GM23338 (cell line): ENCODE results near the gene FBXL17. TPM values are rescaled to one million over a fixed set of nuclear protein-coding genes. Genes with fewer than 3 reads are reported as not detected.
A peak's percentile ranks its signal among the peaks of the same experiment; 100 is the strongest.

Experiments
- ATAC-seq: fragments of 200-7000 bp; cut with Tn5 transposase; 3 replicates; pipeline ENCODE4 v1.9.1; 2020
- DNase-seq: peaks from one replicate; pipeline ENCODE4 v3.0.0-alpha.2; 2015; ENCODE audit warnings: low spot score
- H2AFZ ChIP-seq: fragments of 200-600 bp; sonication (generic); 2 replicates; pipeline ENCODE4 v1.8.0; 2016; ENCODE audit warnings: antibody characterized with exemption, mild to moderate bottlenecking, moderate library complexity
- H3F3A ChIP-seq: fragments of 200-600 bp; sonication (generic); replicated peaks from 2 replicates; pipeline ENCODE4 v1.8.0; 2017; ENCODE audit warnings: antibody characterized with exemption, mixed run types, low read depth
- H3K27ac ChIP-seq: fragments of 200-600 bp; sonication (generic); 2 replicates; pipeline ENCODE4 v1.6.1; 2016; ENCODE audit warnings: low read depth
- H3K27me3 ChIP-seq: fragments of 200-600 bp; sonication (generic); 2 replicates; pipeline ENCODE4 v1.8.0; 2016; ENCODE audit warnings: mild to moderate bottlenecking, mixed run types, moderate library complexity; ENCODE audit not compliant: insufficient read depth
- H3K36me3 ChIP-seq: fragments of 200-600 bp; sonication (generic); 2 replicates; pipeline ENCODE4 v1.8.0; 2016; ENCODE audit warnings: mild to moderate bottlenecking; ENCODE audit not compliant: insufficient read depth
- H3K4me1 ChIP-seq: fragments of 200-600 bp; sonication (generic); 2 replicates; pipeline ENCODE4 v1.8.0; 2016; ENCODE audit warnings: mild to moderate bottlenecking, moderate library complexity; ENCODE audit not compliant: insufficient read depth
- H3K4me2 ChIP-seq: fragments of 200-600 bp; sonication (generic); 2 replicates; pipeline ENCODE4 v1.7.1; 2017; ENCODE audit warnings: mixed run types
- H3K4me3 ChIP-seq: fragments of 200-600 bp; sonication (generic); 2 replicates; pipeline ENCODE4 v1.6.1; 2016; ENCODE audit warnings: mixed run types
- H3K79me2 ChIP-seq: fragments of 200-600 bp; sonication (generic); replicated peaks from 2 replicates; pipeline ENCODE4 v1.8.0; 2017; ENCODE audit warnings: mild to moderate bottlenecking; ENCODE audit not compliant: insufficient read depth
- H3K9me2 ChIP-seq: fragments of 200-600 bp; sonication (generic); 2 replicates; pipeline ENCODE4 v1.8.0; 2017; ENCODE audit not compliant: insufficient read depth
- H4K20me1 ChIP-seq: fragments of 200-600 bp; sonication (generic); replicated peaks from 2 replicates; pipeline ENCODE4 v1.8.0; 2017; ENCODE audit warnings: mild to moderate bottlenecking; ENCODE audit not compliant: insufficient read depth
- H3K27ac Mint-ChIP-seq: 2 replicates; pipeline ENCODE4 v1.8.0; 2020; ENCODE audit warnings: inconsistent platforms, mild to moderate bottlenecking, moderate library complexity, mixed read lengths
- H3K27me3 Mint-ChIP-seq: 3 replicates; pipeline ENCODE4 v1.8.0; 2022; ENCODE audit warnings: low read depth, mild to moderate bottlenecking, moderate library complexity, mixed read lengths, inconsistent platforms; ENCODE audit not compliant: insufficient read depth, poor library complexity
- H3K36me3 Mint-ChIP-seq: 3 replicates; pipeline ENCODE4 v1.8.0; 2021; ENCODE audit warnings: low read depth, mild to moderate bottlenecking, inconsistent platforms, moderate library complexity, mixed read lengths
- H3K4me1 Mint-ChIP-seq: 3 replicates; pipeline ENCODE4 v1.8.0; 2020; ENCODE audit warnings: mild to moderate bottlenecking, inconsistent platforms, mixed read lengths
- H3K4me3 Mint-ChIP-seq: 3 replicates; pipeline ENCODE4 v1.8.0; 2021; ENCODE audit warnings: moderate library complexity, mild to moderate bottlenecking, inconsistent platforms, mixed read lengths
- H3K9me3 Mint-ChIP-seq: 3 replicates; pipeline ENCODE4 v1.8.0; 2020; ENCODE audit warnings: moderate library complexity, mild to moderate bottlenecking, inconsistent platforms, mixed read lengths
- CREB1 ChIP-seq: fragments of 250-450 bp; sonication (Bioruptor Pico); IDR thresholded peaks from 2 replicates; pipeline ENCODE4 v1.5.0; 2020; ENCODE audit warnings: low read depth, mild to moderate bottlenecking, moderate library complexity
- ETS1 ChIP-seq: IDR thresholded peaks from 2 replicates; pipeline ENCODE4 v1.6.1; 2016; ENCODE audit warnings: antibody characterized with exemption
- EZH2 ChIP-seq: fragments of 200-600 bp; sonication (generic); IDR thresholded peaks from one replicate; pipeline ENCODE4 v1.8.0; 2017; ENCODE audit warnings: antibody characterized with exemption, mild to moderate bottlenecking, low read depth; ENCODE audit not compliant: unreplicated experiment
- EZH2phosphoT487 ChIP-seq: fragments of 200-600 bp; sonication (generic); IDR thresholded peaks from one replicate; pipeline ENCODE4 v1.8.1; 2018; ENCODE audit warnings: antibody characterized with exemption; ENCODE audit not compliant: unreplicated experiment
- JUNB ChIP-seq: IDR thresholded peaks from one replicate; pipeline ENCODE4 v1.6.1; 2016; ENCODE audit warnings: antibody characterized with exemption; ENCODE audit not compliant: unreplicated experiment
- NANOG ChIP-seq: IDR thresholded peaks from 2 replicates; pipeline ENCODE4 v1.6.1; 2016; ENCODE audit warnings: antibody characterized with exemption, borderline replicate concordance
- REST ChIP-seq: IDR thresholded peaks from one replicate; pipeline ENCODE4 v1.6.1; 2018; ENCODE audit warnings: antibody characterized with exemption; ENCODE audit not compliant: unreplicated experiment
- STAT1 ChIP-seq: IDR thresholded peaks from one replicate; pipeline ENCODE4 v1.6.1; 2016; ENCODE audit warnings: antibody characterized with exemption; ENCODE audit not compliant: unreplicated experiment
- ZNF114 ChIP-seq: fragments of 250-450 bp; sonication (Bioruptor Pico); IDR thresholded peaks from 2 replicates; pipeline ENCODE4 v1.5.0; 2020; ENCODE audit warnings: mild to moderate bottlenecking, moderate library complexity
- ZNF462 ChIP-seq: fragments of 250-450 bp; sonication (Bioruptor Pico); IDR thresholded peaks from 2 replicates; pipeline ENCODE4 v1.5.0; 2020; ENCODE audit warnings: mild to moderate bottlenecking, moderate library complexity
- polyA plus RNA-seq: library from polyadenylated mRNA; unstranded; fragments of >200 nt; fragmentation: Nextera tagmentation; extraction: Ambion mirVana; gene quantifications from 2 replicates; pipeline ENCODE4 v1.2.1, GENCODE V29; 2016
- total RNA-seq: library from RNA; depleted of rRNA; stranded (reverse); fragments of >200 nt; shearing (Covaris generic); gene quantifications from 2 replicates; pipeline ENCODE4 v1.2.3, GENCODE V29; 2014

Gene FBXL17
- total and polyA plus RNA-seq, 2 experiments from 2014 or later: 2.0 to 2.7 TPM

GRCh38 chr5:108125771-108126511 is 256.0 kb downstream of the FBXL17 start:
- no peak overlapping the region for H3K4me3 Mint-ChIP-seq
- H3K4me1 Mint-ChIP-seq: peaks cover 19% of the 10 kb centered on the region
- H3K9me3 Mint-ChIP-seq: no peaks in the 10 kb centered on the region
- Histone ChIP-seq H3F3A (no peaks in the 10 kb centered on the region), H3K27me3 (no peaks in the 10 kb centered on the region), H3K4me1 (peaks cover 24% of the 10 kb centered on the region), H4K20me1 (no peaks in the 10 kb centered on the region), H3K36me3 (no peaks in the 10 kb centered on the region), H2AFZ (no peak overlapping the region), H3K9me2 (no peaks in the 10 kb centered on the region), H3K27ac (no peak overlapping the region), H3K4me3 (no peak overlapping the region), H3K4me2 (no peak overlapping the region), H3K79me2 (no peaks in the 10 kb centered on the region)
- TF ChIP-seq REST (no peak), ZNF114 (no peak), NANOG (no peak), ZNF462 (CRISPR knock-in tag) (no peak), EZH2phosphoT487 (no peak), ETS1 (no peak), JUNB (no peak), STAT1 (no peak), CREB1 (CRISPR knock-in tag) (no peak), EZH2 (no peak)
- H3K36me3 Mint-ChIP-seq: no peaks in the 10 kb centered on the region
- peaks cover 3% of the 10 kb centered on the region for H3K27me3 Mint-ChIP-seq
- H3K27ac Mint-ChIP-seq: peak overlapping the region; percentile 62; the same call in 1 of the 2 replicates
- DNase-seq: no peak
- no peak for ATAC-seq
